MM.1S (cell line): ENCODE measurements around the gene OR10G8.

ENCODE experiments used
- DNase-seq: peaks from one replicate; pipeline ENCODE4 v3.0.0-alpha.2; 2015
- H2AFZ ChIP-seq: fragments of 300-600 bp; sonication (generic); 2 replicates; pipeline ENCODE4 v1.6.0; 2016; ENCODE audit warnings: antibody characterized with exemption, low read length
- H3F3A ChIP-seq: fragments of 300-600 bp; sonication (generic); 2 replicates; pipeline ENCODE4 v1.6.1; 2016; ENCODE audit warnings: mild to moderate bottlenecking, antibody characterized with exemption, low read length, moderate library complexity, mixed read lengths; ENCODE audit not compliant: insufficient read depth
- H3K27ac ChIP-seq: fragments of 300-600 bp; sonication (generic); 2 replicates; pipeline ENCODE4 v1.5.1; 2016; ENCODE audit warnings: mild to moderate bottlenecking, low read length
- H3K27me3 ChIP-seq: fragments of 300-600 bp; sonication (generic); replicated peaks from 2 replicates; pipeline ENCODE4 v1.6.0; 2016; ENCODE audit warnings: low read length; ENCODE audit not compliant: insufficient read depth
- H3K36me3 ChIP-seq: fragments of 300-600 bp; sonication (generic); replicated peaks from 2 replicates; pipeline ENCODE4 v1.6.1; 2016; ENCODE audit warnings: mild to moderate bottlenecking, low read length, mixed read lengths; ENCODE audit not compliant: insufficient read depth
- H3K4me1 ChIP-seq: fragments of 300-600 bp; sonication (generic); 2 replicates; pipeline ENCODE4 v1.6.1; 2016; ENCODE audit warnings: low read length, mixed read lengths
- H3K4me2 ChIP-seq: fragments of 300-600 bp; sonication (generic); 2 replicates; pipeline ENCODE4 v1.6.0; 2016; ENCODE audit warnings: low read depth, low read length
- H3K4me3 ChIP-seq: fragments of 300-600 bp; sonication (generic); 2 replicates; pipeline ENCODE4 v1.5.1; 2016; ENCODE audit warnings: low read length, mixed read lengths
- H3K79me2 ChIP-seq: fragments of 300-600 bp; sonication (generic); 2 replicates; pipeline ENCODE4 v1.6.1; 2016; ENCODE audit warnings: mixed run types, low read length, mixed read lengths
- H3K9ac ChIP-seq: fragments of 300-600 bp; sonication (generic); 2 replicates; pipeline ENCODE4 v1.6.1; 2016; ENCODE audit warnings: low read length, mixed read lengths
- H3K9me2 ChIP-seq: fragments of 300-600 bp; sonication (generic); replicated peaks from 2 replicates; pipeline ENCODE4 v1.6.1; 2016; ENCODE audit warnings: mild to moderate bottlenecking, low read length, mixed read lengths; ENCODE audit not compliant: insufficient read depth
- H3K9me3 ChIP-seq: fragments of 300-600 bp; sonication (generic); replicated peaks from 2 replicates; pipeline ENCODE4 v1.6.1; 2016; ENCODE audit warnings: mild to moderate bottlenecking, low read length, mixed read lengths; ENCODE audit not compliant: insufficient read depth
- H4K20me1 ChIP-seq: fragments of 300-600 bp; sonication (generic); 2 replicates; pipeline ENCODE4 v1.6.1; 2016; ENCODE audit warnings: mild to moderate bottlenecking, low read length, moderate library complexity, mixed read lengths; ENCODE audit not compliant: insufficient read depth
- EZH2 ChIP-seq: fragments of 300-600 bp; sonication (generic); optimal IDR thresholded peaks from 2 replicates; pipeline ENCODE3; 2017; ENCODE audit warnings: low read depth, mild to moderate bottlenecking, antibody characterized with exemption, low read length, mixed read lengths
- EZH2phosphoT487 ChIP-seq: fragments of 300-600 bp; sonication (generic); IDR thresholded peaks from 2 replicates; pipeline ENCODE4 v1.6.1; 2018; ENCODE audit warnings: antibody characterized with exemption, low read length
- TF ChIP-seq, protein P1 (sequence below): fragments of 300-600 bp; sonication (generic); IDR thresholded peaks from 2 replicates; pipeline ENCODE4 v1.5.1; 2016; ENCODE audit warnings: antibody characterized with exemption, low read length, mixed read lengths

OR10G8 gene, protein sequence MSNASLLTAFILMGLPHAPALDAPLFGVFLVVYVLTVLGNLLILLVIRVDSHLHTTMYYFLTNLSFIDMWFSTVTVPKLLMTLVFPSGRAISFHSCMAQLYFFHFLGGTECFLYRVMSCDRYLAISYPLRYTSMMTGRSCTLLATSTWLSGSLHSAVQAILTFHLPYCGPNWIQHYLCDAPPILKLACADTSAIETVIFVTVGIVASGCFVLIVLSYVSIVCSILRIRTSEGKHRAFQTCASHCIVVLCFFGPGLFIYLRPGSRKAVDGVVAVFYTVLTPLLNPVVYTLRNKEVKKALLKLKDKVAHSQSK

DNA sequence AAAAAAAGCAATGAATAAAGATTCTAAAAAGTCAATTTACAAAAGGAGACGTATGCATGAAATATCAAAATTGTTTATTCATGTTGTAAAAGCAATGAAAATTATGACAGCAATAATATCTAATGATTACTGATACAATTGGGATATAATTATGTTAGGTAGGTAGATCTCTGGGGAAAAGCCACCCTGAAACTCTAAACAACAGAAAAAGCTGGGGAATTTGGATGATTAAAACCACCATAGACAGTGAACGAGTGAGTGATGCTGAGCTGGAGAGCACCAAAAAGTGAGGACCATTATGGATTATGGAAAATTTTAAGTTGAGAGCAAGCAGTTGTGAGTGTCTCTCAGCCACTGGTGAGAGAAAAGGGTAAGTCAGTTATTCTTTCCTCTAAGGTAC lies at the start of gene OR10G8:
Gene OR10G8 (plus strand): TSS at position 301 of the 400 bp plus-strand sequence. CDS start 2,825 bp downstream, outside the sequence.
- no peaks in the 10 kb centered on the region for H3K27me3 ChIP-seq
- TF ChIP-seq, protein P1, sequence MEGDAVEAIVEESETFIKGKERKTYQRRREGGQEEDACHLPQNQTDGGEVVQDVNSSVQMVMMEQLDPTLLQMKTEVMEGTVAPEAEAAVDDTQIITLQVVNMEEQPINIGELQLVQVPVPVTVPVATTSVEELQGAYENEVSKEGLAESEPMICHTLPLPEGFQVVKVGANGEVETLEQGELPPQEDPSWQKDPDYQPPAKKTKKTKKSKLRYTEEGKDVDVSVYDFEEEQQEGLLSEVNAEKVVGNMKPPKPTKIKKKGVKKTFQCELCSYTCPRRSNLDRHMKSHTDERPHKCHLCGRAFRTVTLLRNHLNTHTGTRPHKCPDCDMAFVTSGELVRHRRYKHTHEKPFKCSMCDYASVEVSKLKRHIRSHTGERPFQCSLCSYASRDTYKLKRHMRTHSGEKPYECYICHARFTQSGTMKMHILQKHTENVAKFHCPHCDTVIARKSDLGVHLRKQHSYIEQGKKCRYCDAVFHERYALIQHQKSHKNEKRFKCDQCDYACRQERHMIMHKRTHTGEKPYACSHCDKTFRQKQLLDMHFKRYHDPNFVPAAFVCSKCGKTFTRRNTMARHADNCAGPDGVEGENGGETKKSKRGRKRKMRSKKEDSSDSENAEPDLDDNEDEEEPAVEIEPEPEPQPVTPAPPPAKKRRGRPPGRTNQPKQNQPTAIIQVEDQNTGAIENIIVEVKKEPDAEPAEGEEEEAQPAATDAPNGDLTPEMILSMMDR: no peak
- TF ChIP-seq EZH2phosphoT487 (no peak), EZH2 (no peak)
- no peaks in the 10 kb centered on the region for H4K20me1 ChIP-seq
- H3K79me2 ChIP-seq: no peaks in the 10 kb centered on the region
- no peak within 1 kb of the TSS for H3K27ac ChIP-seq
- H3K4me3 ChIP-seq: no peak within 1 kb of the TSS
- H3K9me2 ChIP-seq: no peaks in the 10 kb centered on the region
- H2AFZ ChIP-seq: no peak within 1 kb of the TSS
- no peak within 1 kb of the TSS for H3K9ac ChIP-seq
- H3K9me3 ChIP-seq: no peaks in the 10 kb centered on the region
- H3K4me1 ChIP-seq: no peaks in the 10 kb centered on the region
- H3K36me3 ChIP-seq: no peaks in the 10 kb centered on the region
- no peaks in the 10 kb centered on the region for H3F3A ChIP-seq
- no peak for DNase-seq
- no peak within 1 kb of the TSS for H3K4me2 ChIP-seq

DNA sequence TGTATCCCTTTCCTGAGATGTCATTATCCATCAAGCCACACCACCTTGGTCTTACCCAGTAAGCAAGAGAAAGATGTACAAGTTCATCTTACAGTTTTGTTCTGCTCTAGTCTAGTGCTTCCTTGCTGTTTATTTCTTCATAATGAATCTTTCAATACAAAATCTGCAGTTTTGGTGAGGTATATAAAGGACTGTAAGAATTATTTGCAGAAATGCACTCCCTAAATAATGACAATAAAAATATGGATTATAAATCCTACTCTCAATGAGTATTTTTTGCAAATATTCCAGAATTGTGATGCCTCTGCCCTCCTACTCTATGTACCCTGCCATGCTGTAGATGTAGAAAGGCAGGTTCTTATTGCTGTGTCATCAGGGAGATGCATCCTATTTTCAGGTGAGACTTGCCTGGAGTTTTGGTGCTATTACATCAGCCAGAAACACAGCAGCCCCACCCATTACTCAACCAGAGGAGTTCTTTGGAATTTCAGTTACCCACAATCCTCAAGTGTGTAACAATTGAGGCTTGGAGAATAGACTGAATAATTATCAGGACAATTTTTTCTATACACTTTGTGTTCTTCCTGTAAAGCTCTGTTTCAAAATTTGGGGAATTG lies 48.8 kb upstream of the OR10G8 start, which contains the start of gene OR10S1:
Gene OR10S1 (minus strand): TSS at position 51 of the 617 bp plus-strand sequence. CDS start 117 bp downstream, outside the sequence.
- no peak within 1 kb of the TSS for H3K4me2 ChIP-seq
- DNase-seq: no peak
- no peak within 1 kb of the TSS for H3K4me3 ChIP-seq
- TF ChIP-seq EZH2: no peak
- TF ChIP-seq, protein P1: no peak
- no peaks in the 10 kb centered on the region for H3K4me1 ChIP-seq
- no peak within 1 kb of the TSS for H3K27ac ChIP-seq
- H3K9ac ChIP-seq: no peak within 1 kb of the TSS
- H3F3A ChIP-seq: no peaks in the 10 kb centered on the region
- H4K20me1 ChIP-seq: no peaks in the 10 kb centered on the region
- H3K9me2 ChIP-seq: no peaks in the 10 kb centered on the region
- no peak within 1 kb of the TSS for H2AFZ ChIP-seq
- H3K27me3 ChIP-seq: no peaks in the 10 kb centered on the region
- no peaks in the 10 kb centered on the region for H3K36me3 ChIP-seq
- no peaks in the 10 kb centered on the region for H3K9me3 ChIP-seq
- H3K79me2 ChIP-seq: no peaks in the 10 kb centered on the region

DNA sequence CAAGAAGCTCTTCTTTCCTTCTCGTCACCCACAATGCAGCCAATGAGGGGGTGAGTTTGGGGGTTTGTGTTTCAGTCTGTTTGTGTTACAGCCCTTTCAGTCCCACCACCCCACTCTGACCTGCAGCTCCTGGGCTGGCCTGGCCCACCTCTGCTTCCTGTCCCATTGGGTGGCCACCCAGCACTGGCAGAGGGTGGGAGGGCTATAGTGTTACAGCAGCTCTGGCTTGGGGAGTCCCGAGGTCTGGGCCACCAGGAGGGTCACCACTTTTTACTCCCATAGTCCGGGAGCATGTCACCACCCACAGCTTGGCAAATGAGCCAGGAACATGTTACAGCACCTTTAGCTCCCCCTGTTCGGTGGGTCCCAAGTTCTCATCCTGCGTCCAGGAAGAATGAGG lies 47.3 kb upstream of the OR10G8 start:
- no peaks in the 10 kb centered on the region for H3F3A ChIP-seq
- H3K4me1 ChIP-seq: no peaks in the 10 kb centered on the region
- TF ChIP-seq EZH2 (no peak), EZH2phosphoT487 (no peak)
- TF ChIP-seq, protein P1: no peak
- H3K27me3 ChIP-seq: no peaks in the 10 kb centered on the region
- no peaks in the 10 kb centered on the region for H3K36me3 ChIP-seq
- DNase-seq: no peak
- H3K4me2 ChIP-seq: no peak overlapping the region
- no peaks in the 10 kb centered on the region for H3K9me3 ChIP-seq
- H4K20me1 ChIP-seq: no peaks in the 10 kb centered on the region
- H3K4me3 ChIP-seq: no peak overlapping the region
- H3K9me2 ChIP-seq: no peaks in the 10 kb centered on the region
- no peak overlapping the region for H3K9ac ChIP-seq
- H3K27ac ChIP-seq: no peak overlapping the region
- no peaks in the 10 kb centered on the region for H3K79me2 ChIP-seq
- no peak overlapping the region for H2AFZ ChIP-seq
